Stimulated activated naive B cell treated with anti-CD40 and anti-IgM and Interleukin-4, amounts not matched to agents 10 μg/mL and 1 μg/mL and 100 μg/mL, for 72 hours (primary cell): Measurements from ENCODE around the gene KLC4.

Source experiments
- ATAC-seq, 2 donors: fragments of 150-1000 bp; cut with Tn5 transposase; replicated peaks; 2 replicates each; pipeline ENCODE4 v1.10.0; 2021; ENCODE audit warnings: moderate library complexity in 1 of 2
- DNase-seq: peaks from one replicate; pipeline ENCODE4 v3.0.0; 2021
- H3K27ac Mint-ChIP-seq: one replicate; pipeline ENCODE4 v1.8.0; 2022; ENCODE audit warnings: mild to moderate bottlenecking, mixed read lengths
- H3K27me3 Mint-ChIP-seq, 2 donors: one replicate each; pipeline ENCODE4 v1.8.0; 2022; ENCODE audit warnings: mixed read lengths in 2 of 2
- H3K36me3 Mint-ChIP-seq, 2 donors: one replicate each; pipeline ENCODE4 v1.8.0; 2022; ENCODE audit warnings: mixed read lengths in 2 of 2, mild to moderate bottlenecking in 1 of 2
- H3K4me1 Mint-ChIP-seq, 2 donors: one replicate each; pipeline ENCODE4 v1.8.0; 2022; ENCODE audit warnings: mixed read lengths in 2 of 2, mild to moderate bottlenecking in 1 of 2
- H3K4me3 Mint-ChIP-seq, 2 donors: one replicate each; pipeline ENCODE4 v1.8.0; 2022; ENCODE audit warnings: mild to moderate bottlenecking in 2 of 2, mixed read lengths in 2 of 2, moderate library complexity in 1 of 2
- H3K9me3 Mint-ChIP-seq, 2 donors: one replicate each; pipeline ENCODE4 v1.8.0; 2022; ENCODE audit warnings: mixed read lengths in 2 of 2, mild to moderate bottlenecking in 1 of 2

KLC4 gene

GRCh38 chr6:43088654-43089056, 29.2 kb downstream of the KLC4 start:
- peak in 1 of 2 donors; percentile 40 for ATAC-seq
- DNase-seq = no peak
- Mint-ChIP-seq H3K4me1 (peaks cover 10 to 14% of the 10 kb centered on the region in 2 donors), H3K27me3 (peaks cover 0 to 5% of the 10 kb centered on the region in 2 donors), H3K27ac (no peak overlapping the region), H3K9me3 (no peaks in the 10 kb centered on the region), H3K36me3 (no peaks in the 10 kb centered on the region), H3K4me3 (no peak overlapping the region)

- H3K27me3 Mint-ChIP-seq = peaks cover 0 to 2% of the 10 kb centered on the region in 2 donors
Observed at GRCh38 chr6:43089467-43089866, 30.0 kb downstream of the KLC4 start.

GRCh38 chr6:43089874-43090558, 30.6 kb downstream of the KLC4 start:
- Mint-ChIP-seq H3K4me3 (no peak overlapping the region), H3K9me3 (no peaks in the 10 kb centered on the region), H3K27me3 (no peaks in the 10 kb centered on the region), H3K27ac (no peak overlapping the region), H3K4me1 (peaks cover 10 to 19% of the 10 kb centered on the region in 2 donors), H3K36me3 (no peaks in the 10 kb centered on the region)
- ATAC-seq (no peak), DNase-seq (no peak)

More at GRCh38 chr6:43089467-43089866, 30.0 kb downstream of the KLC4 start:
- Mint-ChIP-seq H3K4me1 (peaks cover 10 to 19% of the 10 kb centered on the region in 2 donors), H3K4me3 (no peak overlapping the region), H3K36me3 (no peaks in the 10 kb centered on the region), H3K9me3 (no peaks in the 10 kb centered on the region), H3K27ac (no peak overlapping the region)
- no peak for ATAC-seq
- no peak for DNase-seq

- H3K9me3 Mint-ChIP-seq = no peaks in the 10 kb centered on the region
- no peaks in the 10 kb centered on the region for H3K36me3 Mint-ChIP-seq
- ATAC-seq (no peak), DNase-seq (no peak)
- H3K27ac Mint-ChIP-seq = no peak overlapping the region
- no peak overlapping the region for H3K4me3 Mint-ChIP-seq
- H3K4me1 Mint-ChIP-seq = peaks cover 10 to 19% of the 10 kb centered on the region in 2 donors
- H3K27me3 Mint-ChIP-seq = no peaks in the 10 kb centered on the region
Observed at GRCh38 chr6:43090559-43090956, 31.1 kb downstream of the KLC4 start.

DNA sequence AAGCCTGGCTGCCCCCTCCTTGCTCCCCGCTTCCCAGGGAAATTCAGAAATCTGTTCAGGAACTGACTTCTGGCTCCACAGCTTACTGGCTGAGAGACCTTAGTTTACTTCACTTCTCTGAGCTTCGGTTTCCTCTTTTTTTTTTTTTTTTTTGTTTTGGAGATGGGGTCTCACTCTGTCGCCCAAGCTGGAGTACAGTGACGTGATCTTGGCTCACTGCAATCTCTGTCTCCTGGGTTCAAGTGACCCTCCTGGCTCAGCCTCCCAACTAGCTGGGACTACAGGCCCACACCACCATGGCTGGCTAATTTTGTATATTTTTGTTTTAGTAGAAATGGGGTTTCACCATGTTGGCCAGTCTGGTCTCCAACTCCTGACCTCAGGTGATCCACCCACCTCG, 31.6 kb downstream of the KLC4 start:
- Mint-ChIP-seq H3K36me3 (no peaks in the 10 kb centered on the region), H3K27me3 (no peaks in the 10 kb centered on the region), H3K4me1 (peaks cover 8 to 16% of the 10 kb centered on the region in 2 donors), H3K9me3 (no peaks in the 10 kb centered on the region), H3K4me3 (no peak overlapping the region), H3K27ac (no peak overlapping the region)
- ATAC-seq (no peak), DNase-seq (no peak)

GRCh38 chr6:43091436-43091991, 32.1 kb downstream of the KLC4 start:
- DNase-seq (no peak), ATAC-seq (no peak)
- Mint-ChIP-seq H3K4me1 (peaks cover 3 to 11% of the 10 kb centered on the region in 2 donors), H3K9me3 (no peaks in the 10 kb centered on the region), H3K27ac (no peak overlapping the region), H3K36me3 (no peaks in the 10 kb centered on the region), H3K4me3 (no peak overlapping the region), H3K27me3 (no peaks in the 10 kb centered on the region)

GRCh38 chr6:43092635-43093034, 33.2 kb downstream of the KLC4 start:
- Mint-ChIP-seq H3K4me3 (no peak overlapping the region), H3K9me3 (no peaks in the 10 kb centered on the region), H3K27ac (no peak overlapping the region), H3K36me3 (no peaks in the 10 kb centered on the region), H3K27me3 (no peaks in the 10 kb centered on the region), H3K4me1 (peaks cover 5 to 11% of the 10 kb centered on the region in 2 donors)
- DNase-seq = no peak
- ATAC-seq = no peak

DNA sequence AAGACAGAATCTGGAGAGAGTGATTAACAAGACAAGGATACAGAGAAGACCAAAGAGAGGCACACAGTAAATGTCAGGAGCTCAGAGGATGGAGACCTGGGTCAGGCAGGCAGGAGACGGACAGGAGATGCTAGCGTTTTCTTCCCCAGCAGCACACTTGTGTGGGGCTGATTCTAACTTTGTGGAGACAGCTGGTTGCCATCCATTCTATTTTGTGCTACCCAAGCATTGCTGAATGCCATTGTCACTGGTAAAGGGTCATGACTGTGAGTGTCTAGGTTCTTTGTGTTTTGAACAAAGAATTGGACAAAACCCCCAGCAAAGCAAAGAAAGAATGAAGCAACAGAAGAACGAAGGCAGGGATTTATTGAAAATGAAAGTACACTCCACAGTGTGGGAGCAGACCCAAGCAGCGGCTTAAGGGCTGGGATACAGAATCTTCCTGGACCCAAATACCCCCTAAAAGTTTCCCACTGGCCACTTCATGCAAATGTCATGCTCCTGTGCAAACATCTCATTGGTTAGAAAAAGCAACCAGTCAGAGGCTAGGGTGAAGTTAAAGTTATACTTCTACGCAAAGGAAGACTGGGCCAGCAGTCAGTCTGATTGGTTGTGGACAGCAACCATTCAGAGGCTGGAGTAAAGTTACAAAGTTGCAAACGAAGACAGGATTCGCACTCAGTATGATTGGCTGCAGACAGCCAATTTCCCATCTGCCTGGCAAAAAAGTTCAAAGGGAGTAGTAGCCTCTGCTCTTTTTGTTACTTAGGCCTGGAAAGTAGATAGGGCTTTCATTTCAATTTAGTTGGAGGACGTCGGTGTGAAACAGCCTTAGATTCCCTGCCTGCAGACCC, 34.2 kb downstream of the KLC4 start:
- peaks cover 5 to 11% of the 10 kb centered on the region in 2 donors for H3K4me1 Mint-ChIP-seq
- no peak for DNase-seq
- no peaks in the 10 kb centered on the region for H3K9me3 Mint-ChIP-seq
- H3K27me3 Mint-ChIP-seq = no peaks in the 10 kb centered on the region
- H3K27ac Mint-ChIP-seq = peak overlapping the region; percentile 4
- H3K36me3 Mint-ChIP-seq = no peaks in the 10 kb centered on the region
- H3K4me3 Mint-ChIP-seq = no peak overlapping the region
- no peak for ATAC-seq

DNA sequence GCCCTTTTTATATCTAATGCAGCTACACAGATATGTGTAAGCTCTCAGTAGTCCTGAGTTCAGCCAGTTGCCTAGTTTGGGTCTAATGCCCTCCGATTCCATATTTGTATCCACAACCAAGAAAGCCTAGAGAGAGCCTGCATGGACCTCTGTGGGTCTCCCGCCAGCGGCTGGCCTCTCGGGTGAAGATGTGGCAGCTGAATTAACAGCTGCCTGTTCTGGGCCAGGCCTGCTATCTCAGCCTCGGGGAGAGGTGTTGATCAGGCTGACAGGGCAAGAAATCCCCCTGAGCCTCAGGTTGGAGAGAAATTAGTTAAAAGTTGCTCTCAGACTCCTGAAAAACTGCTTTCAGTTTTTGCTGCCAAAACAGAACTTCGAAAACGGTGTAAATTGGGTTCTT, 36.5 kb downstream of the KLC4 start:
- no peak overlapping the region for H3K4me3 Mint-ChIP-seq
- no peak for DNase-seq
- H3K9me3 Mint-ChIP-seq = no peaks in the 10 kb centered on the region
- peaks cover 5 to 11% of the 10 kb centered on the region in 2 donors for H3K4me1 Mint-ChIP-seq
- ATAC-seq = no peak
- H3K27me3 Mint-ChIP-seq = no peaks in the 10 kb centered on the region
- H3K27ac Mint-ChIP-seq = peak overlapping the region; percentile 17
- no peaks in the 10 kb centered on the region for H3K36me3 Mint-ChIP-seq

DNA sequence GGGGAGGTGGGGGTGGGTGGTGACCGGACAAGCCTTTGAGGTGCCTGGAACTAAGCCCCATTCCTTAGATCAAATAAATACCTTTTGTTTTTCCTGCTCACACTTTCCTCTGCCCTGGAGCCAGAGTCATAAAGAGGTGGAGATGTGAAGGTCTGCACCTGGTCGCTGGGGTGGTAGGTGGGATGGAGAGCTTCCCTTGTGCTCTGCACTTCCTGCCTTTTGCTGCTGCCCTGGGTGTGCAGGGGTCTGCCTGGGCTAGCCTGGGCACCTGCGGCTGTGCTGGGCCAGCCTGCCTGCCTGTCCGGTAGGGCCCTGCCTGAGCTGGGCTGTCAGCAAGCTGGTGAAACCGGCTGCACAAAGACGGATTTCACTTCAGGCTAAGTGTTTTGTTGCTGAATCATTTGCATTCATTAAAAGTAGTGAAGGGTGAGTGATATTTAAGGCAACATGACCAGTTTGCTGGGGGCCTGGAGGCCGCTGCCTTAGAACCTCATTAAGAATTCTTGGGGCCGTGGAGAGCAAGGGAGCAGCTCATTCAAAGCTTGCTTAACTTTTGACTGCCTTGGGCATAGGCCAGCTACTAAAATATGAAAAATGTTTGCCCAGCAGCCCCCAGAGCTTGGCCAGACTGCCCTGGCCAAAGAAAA, 37.1 kb downstream of the KLC4 start:
- H3K27ac Mint-ChIP-seq = no peak overlapping the region
- ATAC-seq (no peak), DNase-seq (no peak)
- H3K36me3 Mint-ChIP-seq = no peaks in the 10 kb centered on the region
- H3K9me3 Mint-ChIP-seq = no peaks in the 10 kb centered on the region
- H3K27me3 Mint-ChIP-seq = no peaks in the 10 kb centered on the region
- peaks cover 5 to 11% of the 10 kb centered on the region in 2 donors for H3K4me1 Mint-ChIP-seq
- H3K4me3 Mint-ChIP-seq = no peak overlapping the region

DNA sequence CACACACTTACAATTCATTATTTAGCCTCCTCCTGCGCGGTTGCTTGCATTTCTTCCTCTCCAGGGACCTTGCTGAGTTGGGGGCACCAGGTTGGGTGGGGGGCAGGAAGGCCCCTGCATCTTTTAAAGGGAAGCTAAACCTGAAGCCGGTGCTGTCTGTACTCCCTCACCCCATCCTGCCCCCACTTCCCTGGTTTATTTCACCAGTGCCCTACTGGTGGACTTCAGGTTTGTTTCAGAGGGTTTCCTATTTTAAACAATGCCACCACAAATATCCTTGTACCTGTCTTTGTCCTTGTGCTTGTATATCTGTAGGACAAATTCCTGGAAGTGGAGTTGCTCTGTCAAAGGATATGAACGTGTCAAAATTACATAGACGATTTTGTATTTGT, 37.7 kb downstream of the KLC4 start:
- DNase-seq (no peak), ATAC-seq (no peak)
- no peaks in the 10 kb centered on the region for H3K9me3 Mint-ChIP-seq
- no peak overlapping the region for H3K27ac Mint-ChIP-seq
- no peaks in the 10 kb centered on the region for H3K36me3 Mint-ChIP-seq
- no peaks in the 10 kb centered on the region for H3K27me3 Mint-ChIP-seq
- no peak overlapping the region for H3K4me3 Mint-ChIP-seq
- peaks cover 5 to 11% of the 10 kb centered on the region in 2 donors for H3K4me1 Mint-ChIP-seq

GRCh38 chr6:43097502-43097901, 38.1 kb downstream of the KLC4 start:
- H3K27me3 Mint-ChIP-seq = no peaks in the 10 kb centered on the region
- ATAC-seq (no peak), DNase-seq (no peak)
- H3K27ac Mint-ChIP-seq = no peak overlapping the region
- no peaks in the 10 kb centered on the region for H3K9me3 Mint-ChIP-seq
- H3K4me1 Mint-ChIP-seq = peaks cover 5 to 11% of the 10 kb centered on the region in 2 donors
- H3K4me3 Mint-ChIP-seq = no peak overlapping the region
- no peaks in the 10 kb centered on the region for H3K36me3 Mint-ChIP-seq

- DNase-seq (no peak), ATAC-seq (no peak)
- Mint-ChIP-seq H3K27ac (no peak overlapping the region), H3K9me3 (no peaks in the 10 kb centered on the region), H3K4me1 (peaks cover 0 to 1% of the 10 kb centered on the region in 2 donors), H3K4me3 (no peak overlapping the region), H3K27me3 (no peaks in the 10 kb centered on the region), H3K36me3 (no peaks in the 10 kb centered on the region)
Observed at GRCh38 chr6:43101497-43101896, 42.1 kb downstream of the KLC4 start.

- Mint-ChIP-seq H3K4me1 (no peaks in the 10 kb centered on the region), H3K36me3 (no peaks in the 10 kb centered on the region), H3K4me3 (no peak overlapping the region), H3K27me3 (no peaks in the 10 kb centered on the region), H3K9me3 (no peaks in the 10 kb centered on the region), H3K27ac (no peak overlapping the region)
- ATAC-seq (no peak), DNase-seq (no peak)
Observed at GRCh38 chr6:43103253-43103876, 43.9 kb downstream of the KLC4 start.
